A673 (cell line): ENCODE measurements around the gene SPATS2.

ENCODE experiments used
- CTCF ChIP-seq: fragments of 300-800, 200-600 bp; sonication (generic); conservative IDR thresholded peaks from 2 replicates; pipeline ENCODE4 v1.5.1; 2017; ENCODE audit warnings: low read depth, mild to moderate bottlenecking, antibody characterized with exemption, low read length, moderate library complexity, mixed read lengths
- EZH2 ChIP-seq: fragments of 200-600 bp; sonication (generic); IDR thresholded peaks from 2 replicates; pipeline ENCODE4 v1.6.1; 2017; ENCODE audit warnings: borderline replicate concordance, low read depth, mild to moderate bottlenecking, mixed read lengths, antibody characterized with exemption, low read length; ENCODE audit not compliant: poor library complexity, severe bottlenecking

DNA sequence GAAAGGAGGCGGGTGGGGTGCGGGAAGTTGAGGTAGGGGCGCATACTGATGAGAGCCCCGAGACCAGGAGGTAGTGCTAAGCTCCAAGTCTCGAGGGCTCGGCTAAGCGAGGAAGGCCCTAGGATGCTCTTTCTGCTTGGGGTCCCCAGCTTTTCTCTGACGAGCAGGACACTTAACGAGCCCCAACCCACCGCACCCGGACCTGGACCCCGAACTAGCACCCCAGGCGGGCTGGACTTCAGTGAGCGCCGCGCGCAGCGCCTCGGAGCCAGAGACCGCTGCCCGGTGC, 25.5 kb upstream of the SPATS2 start:
- TF ChIP-seq CTCF (no peak), EZH2 (no peak)
